IPS-NIHi11 (cell line): ENCODE measurements around the gene SLC39A3.

ENCODE experiments used
- DNase-seq: peaks from one replicate; pipeline ENCODE4 v3.0.0; 2012; ENCODE audit warnings: mixed read lengths, low spot score

Gene SLC39A3

DNA sequence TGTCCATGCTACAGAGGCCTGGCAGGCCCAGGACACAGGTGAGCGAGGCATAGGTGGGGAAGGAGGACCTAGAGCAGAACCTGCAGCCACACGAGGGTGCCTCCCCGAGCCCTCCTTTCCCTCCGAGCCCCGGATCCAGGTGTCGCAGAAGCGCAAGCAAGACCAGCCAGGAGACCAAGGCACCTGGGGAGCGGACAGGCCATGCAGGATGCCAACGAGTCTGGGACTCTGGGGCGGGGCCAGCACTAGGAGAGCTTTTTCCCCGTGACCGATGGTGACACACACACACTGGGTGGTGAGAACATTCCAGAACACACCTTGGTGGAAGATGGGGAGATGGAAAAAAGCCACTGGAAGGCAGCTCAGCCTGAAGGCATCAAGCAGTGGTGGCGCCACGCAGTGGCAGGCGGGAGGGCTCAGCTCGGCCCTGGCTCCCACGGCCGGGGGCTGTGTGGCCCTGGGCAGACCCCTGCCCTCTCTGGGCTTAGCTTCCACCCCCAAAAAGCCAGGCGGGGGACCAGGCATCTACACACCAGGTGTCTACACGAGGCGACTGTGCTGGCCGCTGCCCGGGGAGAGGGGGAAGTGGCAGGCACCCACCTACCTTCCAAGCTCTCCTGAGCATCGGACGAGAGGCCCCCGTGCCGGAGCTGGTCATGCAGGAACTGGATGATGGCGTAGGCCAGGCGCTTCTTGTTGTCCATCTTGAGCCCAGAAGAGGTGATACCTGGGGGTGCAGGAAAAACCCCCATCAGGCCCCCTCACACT is 28.7 kb upstream of the SLC39A3 start:
- no peak for DNase-seq

DNA sequence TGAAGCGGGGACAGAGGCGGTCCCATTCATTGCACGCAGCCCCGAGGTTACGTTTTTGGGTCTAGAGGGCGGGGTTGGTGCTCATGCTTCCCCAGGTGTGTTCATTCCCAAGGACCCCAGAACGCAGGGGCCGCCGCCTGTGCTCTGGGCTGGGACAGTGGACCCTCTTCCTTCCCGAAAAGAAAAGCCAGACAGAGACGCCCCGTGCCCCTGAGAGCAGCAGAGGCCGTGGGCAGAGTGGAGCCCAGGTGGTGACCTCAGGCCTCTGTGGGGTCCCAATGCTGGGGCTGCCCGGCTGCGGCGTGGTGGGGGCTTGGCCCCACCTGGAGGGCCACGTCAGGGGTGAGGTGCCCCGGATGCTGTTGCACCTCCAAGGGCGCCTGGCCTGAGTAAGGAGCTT is 27.9 kb upstream of the SLC39A3 start:
- DNase-seq: no peak

DNA sequence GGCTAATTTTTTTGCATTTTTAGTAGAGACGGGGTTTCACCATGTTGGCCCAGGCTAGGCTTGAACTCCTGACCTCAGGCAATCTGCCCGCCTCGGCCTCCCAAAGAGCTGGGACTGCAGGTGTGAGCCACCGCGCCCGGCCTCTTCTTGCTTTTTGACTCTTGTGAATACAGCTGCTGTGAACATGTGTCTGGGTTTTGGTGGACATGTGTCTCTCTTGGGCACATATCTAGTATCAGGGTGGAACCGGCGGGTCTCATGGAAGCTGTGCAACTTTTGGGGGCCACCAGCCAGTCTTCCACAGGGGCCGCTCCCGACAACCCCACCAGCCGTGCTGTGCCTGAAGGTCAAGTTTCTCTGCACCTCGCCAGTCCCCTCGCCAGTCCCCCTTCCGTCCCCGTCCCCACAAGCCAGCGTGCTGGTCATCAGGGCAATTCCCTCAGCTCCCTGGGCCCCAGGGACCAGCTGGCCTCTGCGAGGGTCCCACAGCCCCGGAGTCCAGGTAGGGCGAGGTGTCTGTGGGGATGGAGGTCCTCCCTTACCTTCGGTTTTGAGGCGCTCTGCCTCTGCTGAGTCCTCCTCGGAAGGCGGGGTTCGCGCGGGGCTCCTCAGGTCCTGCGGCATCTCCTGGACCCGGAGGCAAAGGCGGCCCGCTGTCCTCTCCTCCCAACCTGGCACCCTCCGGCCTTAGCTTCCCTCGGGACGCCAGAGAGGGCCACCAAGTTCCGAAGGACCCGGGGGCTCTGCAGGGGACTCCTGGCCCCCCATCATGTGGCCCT is 27.0 kb upstream of the SLC39A3 start:
- no peak for DNase-seq

DNA sequence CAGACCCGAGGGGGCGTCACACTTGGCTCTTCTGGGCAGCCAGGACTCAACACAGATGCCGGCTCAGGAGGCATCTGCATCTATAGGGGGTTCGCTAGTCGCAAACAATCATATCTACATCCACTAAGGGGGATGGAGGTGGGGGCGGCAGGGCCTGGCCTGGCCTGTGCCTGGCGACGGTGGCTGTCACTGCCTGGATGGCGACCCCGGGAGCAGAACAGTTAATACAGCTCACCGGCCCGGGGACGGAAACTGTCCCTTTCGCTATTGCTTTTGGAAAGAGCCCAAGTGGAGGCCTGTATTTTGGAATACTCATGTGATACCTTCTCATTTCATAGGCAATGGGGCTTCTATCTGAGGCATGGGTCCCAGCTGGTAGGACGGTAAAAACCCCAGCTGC is 25.6 kb upstream of the SLC39A3 start:
- DNase-seq: no peak

GRCh38 chr19:2764945-2765344 is 25.1 kb upstream of the SLC39A3 start:
- DNase-seq: no peak

GRCh38 chr19:2763687-2764086 is 23.9 kb upstream of the SLC39A3 start:
- DNase-seq: no peak

- no peak for DNase-seq
Measured at GRCh38 chr19:2762783-2763496, 23.1 kb upstream of the SLC39A3 start.

DNA sequence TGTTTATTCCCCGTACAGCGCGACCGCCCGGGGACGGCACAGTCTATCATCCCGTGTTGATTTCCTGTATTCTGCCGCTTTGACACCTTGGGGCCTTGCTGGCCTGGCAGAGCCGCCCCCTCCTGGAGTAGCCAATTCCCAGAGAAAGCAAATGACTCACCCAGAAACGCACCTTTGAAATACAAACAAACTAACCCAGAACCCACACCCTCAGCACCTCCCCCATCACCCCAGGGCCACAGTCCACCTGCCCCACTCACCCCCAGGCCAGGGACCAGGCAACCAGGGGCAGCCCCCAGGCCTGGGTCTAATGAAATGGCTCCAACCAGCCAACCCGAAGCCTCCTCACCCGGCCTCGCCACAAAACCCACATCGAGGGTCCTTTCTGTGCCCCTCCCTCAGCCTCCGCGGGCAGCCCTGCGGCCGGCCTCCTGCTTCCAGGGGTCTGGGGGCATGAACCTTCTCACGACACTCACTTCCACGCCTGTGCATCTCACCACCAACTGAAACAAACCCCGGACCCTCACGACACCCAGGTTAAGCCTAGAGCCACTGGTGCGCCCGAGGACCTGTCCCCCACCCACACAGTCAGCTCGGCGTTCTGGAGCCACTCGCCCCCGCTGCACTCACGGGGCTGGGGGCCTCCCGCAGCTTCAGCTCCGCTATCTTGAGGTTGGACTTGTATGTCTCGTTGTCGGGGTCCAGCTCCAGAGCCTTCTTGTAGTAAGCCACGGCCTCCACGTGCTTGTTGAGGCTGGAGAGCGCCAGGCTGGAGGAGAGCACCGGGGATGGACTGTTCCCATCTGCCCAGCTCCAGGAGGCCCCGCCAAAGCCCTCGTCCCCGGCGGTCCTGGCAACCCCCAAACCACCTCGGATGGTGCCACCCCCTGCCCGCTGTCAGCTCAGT is 22.3 kb upstream of the SLC39A3 start:
- DNase-seq: no peak

DNA sequence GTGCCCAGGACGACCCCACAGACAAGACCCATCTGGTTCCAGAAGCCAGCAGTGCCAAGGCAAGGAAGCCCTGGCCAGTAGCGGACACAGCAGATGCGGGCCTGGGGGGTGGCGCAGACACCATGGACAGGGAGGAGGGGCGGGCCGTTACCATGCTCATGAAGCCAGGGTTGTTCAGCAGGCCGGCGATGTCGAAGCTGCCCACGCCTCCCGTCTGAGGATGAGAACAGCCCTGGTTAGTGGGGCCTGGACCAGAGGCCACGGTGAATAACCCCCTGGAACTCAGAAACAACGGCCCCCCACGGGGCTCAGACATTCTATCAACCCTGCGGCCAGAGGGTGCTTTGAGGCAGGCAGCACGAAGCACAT is 21.5 kb upstream of the SLC39A3 start:
- no peak for DNase-seq

DNA sequence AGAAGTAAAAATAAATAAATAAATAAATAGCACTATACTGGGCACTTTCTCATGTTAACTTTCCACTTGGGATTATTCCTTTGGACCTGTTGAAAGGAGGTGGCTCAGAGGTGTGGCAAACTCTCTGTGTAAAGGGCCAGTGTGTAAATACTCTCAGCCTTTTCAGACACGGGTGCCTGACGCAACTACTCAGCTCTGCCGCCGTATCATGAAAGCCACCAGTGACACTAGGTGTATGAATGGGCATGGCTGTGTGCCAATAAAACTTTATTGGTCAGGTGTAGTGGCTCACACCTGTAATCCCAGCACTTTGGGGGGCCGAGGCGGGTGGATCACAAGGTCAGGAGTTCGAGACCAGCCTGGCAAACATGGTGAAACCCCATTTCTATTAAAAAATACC is 20.1 kb upstream of the SLC39A3 start:
- no peak for DNase-seq

DNA sequence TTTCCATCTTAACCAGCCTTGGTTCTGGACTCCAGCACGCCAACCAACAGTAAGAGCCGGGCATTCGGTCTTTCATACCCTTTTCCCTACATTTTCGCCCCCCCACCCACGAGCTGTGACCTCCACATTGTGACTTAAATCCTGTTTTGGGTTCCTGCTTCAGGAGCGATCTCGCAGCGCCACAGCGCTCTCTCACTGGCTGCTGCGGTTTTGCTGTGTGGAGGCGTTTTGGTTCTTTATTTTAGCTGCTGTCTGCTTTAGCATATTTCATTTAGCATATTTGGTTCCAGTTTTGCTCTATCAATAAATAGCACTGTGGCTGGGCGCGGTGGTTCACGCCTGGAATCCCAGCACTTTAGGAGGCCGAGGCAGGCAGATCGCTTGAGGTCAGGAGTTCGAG is 19.5 kb upstream of the SLC39A3 start:
- DNase-seq: no peak

GRCh38 chr19:2758601-2759313 is 18.9 kb upstream of the SLC39A3 start:
- no peak for DNase-seq

DNA sequence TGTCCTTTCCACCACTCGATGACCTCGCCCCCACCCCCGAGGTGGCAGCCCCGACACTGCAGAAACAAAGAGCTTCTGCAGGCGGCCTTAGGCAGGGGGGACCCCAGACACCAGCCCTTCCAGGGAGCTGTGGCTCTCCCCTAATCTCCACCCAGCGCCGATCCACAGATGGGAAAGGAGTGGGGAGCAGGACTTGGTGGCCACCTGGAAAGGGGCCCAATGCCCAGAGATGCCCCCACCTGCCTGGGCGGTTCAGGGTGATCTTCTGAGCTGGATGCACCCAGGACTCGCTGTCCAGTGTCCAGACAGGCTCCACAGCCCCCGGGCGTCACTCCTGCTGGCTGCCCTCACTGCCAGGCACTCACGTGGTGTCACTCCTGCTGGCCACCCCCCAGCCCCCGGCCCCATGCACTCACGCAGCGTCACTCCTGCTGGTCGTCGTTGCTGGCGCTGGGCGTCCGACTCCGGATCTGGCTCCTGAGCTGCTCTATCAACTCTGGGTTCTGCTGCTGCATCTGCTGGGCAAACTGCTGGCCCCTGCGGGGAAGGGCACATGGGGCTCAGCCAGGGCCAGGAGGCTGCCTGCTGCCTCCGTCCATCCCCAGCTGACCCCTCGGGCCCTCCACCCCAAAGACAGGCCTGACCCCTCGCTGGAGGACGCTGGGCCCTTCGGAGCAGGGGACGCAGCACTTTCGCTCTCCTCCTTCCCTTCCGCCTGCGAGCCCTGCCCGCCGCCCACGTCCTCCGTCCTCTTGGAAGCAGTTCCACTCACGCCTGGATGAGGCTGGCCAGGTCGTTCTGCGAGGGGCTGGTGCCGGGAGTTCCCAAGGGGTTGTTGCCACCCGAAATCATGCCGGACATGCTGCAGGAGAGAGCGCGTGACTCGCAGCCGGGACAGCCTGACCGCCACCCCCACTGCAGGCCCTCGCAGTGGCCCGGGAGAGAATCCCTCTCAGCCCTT is 17.4 kb upstream of the SLC39A3 start:
- DNase-seq: no peak

DNA sequence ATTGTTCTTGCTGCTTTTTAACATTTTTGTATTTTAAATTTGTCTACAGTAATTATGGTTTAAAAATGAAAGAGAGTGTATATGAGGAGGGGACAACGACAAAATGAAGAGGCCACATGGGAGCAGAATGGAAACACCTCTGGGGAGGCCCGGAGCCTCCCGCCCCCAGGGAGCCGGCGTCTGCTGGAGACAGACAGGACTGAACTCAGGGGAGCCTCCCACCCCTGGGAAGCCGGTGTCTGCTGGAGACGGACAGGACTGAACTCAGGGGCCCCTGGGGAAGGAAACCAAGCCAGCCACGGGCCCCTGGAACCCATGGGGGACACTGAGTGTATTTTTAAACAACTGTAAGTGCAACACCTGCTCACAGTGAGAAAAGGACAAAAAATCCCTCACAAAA is 16.7 kb upstream of the SLC39A3 start:
- no peak for DNase-seq

GRCh38 chr19:2755811-2756210 is 16.0 kb upstream of the SLC39A3 start:
- no peak for DNase-seq

- no peak for DNase-seq
Measured at GRCh38 chr19:2755448-2755705, 15.6 kb upstream of the SLC39A3 start.

- DNase-seq: no peak
Measured at GRCh38 chr19:2754659-2755447, 15.0 kb upstream of the SLC39A3 start.

DNA sequence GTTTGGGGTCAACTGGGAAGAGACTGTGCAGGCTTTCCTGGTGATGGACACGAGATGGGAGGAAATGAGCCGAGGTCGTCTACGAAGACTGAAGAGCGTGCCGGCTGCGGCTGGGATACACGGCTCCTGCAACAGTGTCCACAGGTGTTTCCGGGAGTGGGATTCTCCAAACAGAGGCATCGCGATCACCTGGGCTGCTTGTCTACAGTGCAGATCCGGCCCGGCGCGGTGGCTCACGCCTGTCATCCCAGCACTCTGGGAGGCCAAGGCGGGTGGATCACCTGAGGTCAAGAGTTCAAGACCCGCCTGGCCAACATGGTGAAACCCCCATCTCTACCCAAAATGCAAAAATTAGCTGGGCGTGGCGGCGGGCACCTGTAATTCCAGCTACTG is 11.6 kb upstream of the SLC39A3 start:
- no peak for DNase-seq

- no peak for DNase-seq
Measured at GRCh38 chr19:2750808-2751437, 11.1 kb upstream of the SLC39A3 start.
